Ovary (tissue), 3 donors: Measurements from ENCODE around the gene SPAAR.

Source experiments
- CTCF ChIP-seq, 3 donors: fragments of 450-650 bp in 2 of 3; fragments of 200-600 bp in 1 of 3; IDR thresholded peaks; one replicate each; pipeline versions ENCODE4 v1.5.1 to v1.8.0; 2016 to 2022; ENCODE audit warnings: antibody characterized with exemption in 3 of 3, mild to moderate bottlenecking in 1 of 3
- EP300 ChIP-seq: sonication (generic); formaldehyde crosslinking; IDR thresholded peaks from one replicate; pipeline ENCODE4 v1.6.1; 2017; ENCODE audit warnings: antibody characterized with exemption
- donor health status: DM: no; HTN: no; CAD: no.

DNA sequence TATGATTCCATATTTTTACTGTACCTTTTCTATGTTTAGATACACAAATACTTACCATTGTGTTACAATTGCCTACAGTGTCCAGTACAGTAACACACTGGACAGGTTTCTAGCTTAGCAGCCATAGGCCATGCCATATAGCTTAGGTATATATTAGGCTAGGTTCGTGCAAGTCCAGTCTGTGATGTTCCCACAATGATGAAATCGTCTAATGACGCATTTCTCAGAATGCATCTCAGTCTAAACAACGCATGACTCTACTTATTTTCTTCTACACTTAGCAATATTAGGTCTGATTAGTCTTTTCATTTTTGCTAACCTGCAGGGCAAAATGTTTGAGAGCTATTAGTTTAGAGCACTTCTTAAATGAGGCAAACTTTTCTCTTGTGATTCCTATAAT, 26.0 kb downstream of the SPAAR start:
- TF ChIP-seq EP300 (no peak), CTCF (IDR thresholded peaks at IDR 0.05) (no peak)
